Colonic mucosa (tissue), 4 donors: ENCODE data around the gene CFAP299. TPM values are rescaled to one million over a fixed set of nuclear protein-coding genes. Genes with fewer than 3 reads are reported as not detected.
A peak's percentile ranks its signal among the peaks of the same experiment; 100 is the strongest.
"Not testable (repeated sequence)": the region's sequence is repeated elsewhere in the genome, so short reads cannot be mapped to it uniquely, and the experiment has no call there.

Experiments used
- DNase-seq: peaks from one replicate; pipeline ENCODE4 v3.0.0-alpha.2; 2020
- H3K27ac ChIP-seq: fragments of 200-600 bp; one replicate; pipeline ENCODE4 v1.8.0; 2021
- H3K27me3 ChIP-seq: fragments of 200-600 bp; one replicate; pipeline ENCODE4 v1.8.0; 2021
- H3K36me3 ChIP-seq: fragments of 200-600 bp; one replicate; pipeline ENCODE4 v1.8.0; 2021
- H3K4me1 ChIP-seq: fragments of 200-600 bp; one replicate; pipeline ENCODE4 v1.8.0; 2021; ENCODE audit warnings: mild to moderate bottlenecking
- H3K4me3 ChIP-seq: fragments of 200-600 bp; one replicate; pipeline ENCODE4 v1.8.0; 2021
- H3K9ac ChIP-seq, 2 donors: one replicate each; pipeline ENCODE4 v1.7.0; 2013; ENCODE audit warnings: control low read depth in 2 of 2, low read depth in 2 of 2, low read length in 2 of 2
- H3K9me3 ChIP-seq: fragments of 200-600 bp; one replicate; pipeline ENCODE4 v1.8.0; 2021
- intact Hi-C: fragments of 100-400 bp; cut with DNase I; formaldehyde crosslinking; loops from one replicate; pipeline ENCODE4 v1.14.1; 2022
- total RNA-seq, 2 donors: library from RNA; stranded (reverse); fragmentation: NEBNext Ultra II Directional in 1 of 2; extraction: Animal tissue kit (Norgen Biotek cat#: 25700) in 1 of 2; gene quantifications; one replicate each; pipeline ENCODE4 v1.2.1, GENCODE V29; 2021
- TF ChIP-seq, protein P1 (sequence below): fragments of 200-600 bp; IDR thresholded peaks from one replicate; pipeline ENCODE4 v1.8.0; 2022; ENCODE audit warnings: antibody characterized with exemption, mild to moderate bottlenecking
- donor health status: healthy.
- donor health status: DM: no; HTN: no; CAD: no.
- donor health status: DM: no; HTN: no; CAD: no.

Gene CFAP299
- total RNA-seq: not detected

DNA sequence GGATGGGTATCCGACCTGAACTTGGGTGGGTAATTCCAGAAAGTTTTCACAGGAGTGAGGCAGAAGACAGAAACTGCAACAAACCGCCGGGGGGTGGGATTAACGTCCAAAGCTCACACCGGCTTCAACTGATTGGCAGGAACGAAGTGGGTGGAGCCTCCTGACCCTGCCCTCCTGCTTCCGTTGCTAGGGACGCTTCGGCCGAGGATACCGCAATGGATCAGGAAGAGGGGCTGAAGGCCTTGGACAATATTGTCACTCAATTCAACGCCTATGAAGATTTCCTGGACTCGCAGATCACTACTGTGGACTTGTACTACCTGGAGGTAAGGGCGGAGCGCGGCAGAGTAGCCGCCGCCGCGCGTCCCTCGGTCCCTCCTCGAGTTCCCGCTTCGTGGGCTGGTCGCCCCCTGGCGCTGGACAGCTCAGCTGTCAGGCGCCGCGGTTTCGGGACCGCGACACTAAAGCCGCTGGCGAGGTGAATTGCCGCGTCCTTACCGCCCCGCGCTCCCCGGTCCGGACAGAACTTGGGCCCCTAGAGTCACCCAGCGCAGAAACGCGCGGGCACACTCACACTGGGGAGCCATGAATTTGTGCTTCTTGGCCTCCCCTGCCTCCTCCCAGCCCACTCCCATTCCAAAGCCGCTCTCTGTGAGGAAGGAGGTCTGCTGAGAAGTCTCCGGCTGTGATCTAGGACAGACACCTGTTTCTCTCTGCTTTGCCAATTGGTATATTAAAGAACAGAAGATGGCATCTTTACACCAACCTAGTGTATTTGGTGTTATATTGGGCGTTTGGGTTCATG lies at the start of gene CFAP299:
Gene CFAP299, plus strand, starts transcription at position 177 of the 805 bp plus-strand sequence.
- Histone ChIP-seq H3K4me1 (no peaks in the 10 kb centered on the region), H3K4me3 (peak within 1 kb of the TSS; percentile 39), H3K36me3 (no peaks in the 10 kb centered on the region), H3K27ac (no peak within 1 kb of the TSS), H3K9ac (peak within 1 kb of the TSS in 1 of 2 donors; percentile 47), H3K9me3 (no peaks in the 10 kb centered on the region), H3K27me3 (no peaks in the 10 kb centered on the region)
- DNase-seq: peak; percentile 92
- intact Hi-C loops: loop anchor here (5.0 kb wide), 1 partner anchor 1383 kb away; no protein-coding TSS in a partner anchor
- TF ChIP-seq, protein P1, sequence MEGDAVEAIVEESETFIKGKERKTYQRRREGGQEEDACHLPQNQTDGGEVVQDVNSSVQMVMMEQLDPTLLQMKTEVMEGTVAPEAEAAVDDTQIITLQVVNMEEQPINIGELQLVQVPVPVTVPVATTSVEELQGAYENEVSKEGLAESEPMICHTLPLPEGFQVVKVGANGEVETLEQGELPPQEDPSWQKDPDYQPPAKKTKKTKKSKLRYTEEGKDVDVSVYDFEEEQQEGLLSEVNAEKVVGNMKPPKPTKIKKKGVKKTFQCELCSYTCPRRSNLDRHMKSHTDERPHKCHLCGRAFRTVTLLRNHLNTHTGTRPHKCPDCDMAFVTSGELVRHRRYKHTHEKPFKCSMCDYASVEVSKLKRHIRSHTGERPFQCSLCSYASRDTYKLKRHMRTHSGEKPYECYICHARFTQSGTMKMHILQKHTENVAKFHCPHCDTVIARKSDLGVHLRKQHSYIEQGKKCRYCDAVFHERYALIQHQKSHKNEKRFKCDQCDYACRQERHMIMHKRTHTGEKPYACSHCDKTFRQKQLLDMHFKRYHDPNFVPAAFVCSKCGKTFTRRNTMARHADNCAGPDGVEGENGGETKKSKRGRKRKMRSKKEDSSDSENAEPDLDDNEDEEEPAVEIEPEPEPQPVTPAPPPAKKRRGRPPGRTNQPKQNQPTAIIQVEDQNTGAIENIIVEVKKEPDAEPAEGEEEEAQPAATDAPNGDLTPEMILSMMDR: peak; percentile 22

DNA sequence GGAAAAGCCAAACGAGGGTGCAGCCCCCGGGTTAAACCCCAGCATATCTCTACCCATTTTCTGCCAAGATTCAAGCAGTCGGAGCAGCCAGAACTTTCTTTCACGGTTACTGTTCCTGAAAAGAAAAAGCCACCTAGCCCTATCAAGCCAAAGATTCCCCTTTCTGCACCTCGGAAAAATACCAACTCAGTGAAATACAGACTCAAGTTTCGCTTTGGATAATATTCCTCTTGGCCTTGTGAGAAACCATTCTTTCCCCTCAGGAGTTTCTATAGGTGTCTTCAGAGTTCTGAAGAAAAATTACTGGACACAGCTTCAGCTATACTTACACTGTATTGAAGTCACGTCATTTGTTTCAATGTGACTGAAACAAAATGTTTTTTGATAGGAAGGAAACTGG lies 49.1 kb upstream of the CFAP299 start:
- intact Hi-C loops: no loop called here
- Histone ChIP-seq H3K4me3 (no peak overlapping the region), H3K36me3 (no peaks in the 10 kb centered on the region), H3K27ac (no peak overlapping the region), H3K4me1 (no peaks in the 10 kb centered on the region), H3K9me3 (no peaks in the 10 kb centered on the region), H3K27me3 (no peaks in the 10 kb centered on the region), H3K9ac (no peak overlapping the region)
- DNase-seq: no peak
- TF ChIP-seq, protein P1: no peak

DNA sequence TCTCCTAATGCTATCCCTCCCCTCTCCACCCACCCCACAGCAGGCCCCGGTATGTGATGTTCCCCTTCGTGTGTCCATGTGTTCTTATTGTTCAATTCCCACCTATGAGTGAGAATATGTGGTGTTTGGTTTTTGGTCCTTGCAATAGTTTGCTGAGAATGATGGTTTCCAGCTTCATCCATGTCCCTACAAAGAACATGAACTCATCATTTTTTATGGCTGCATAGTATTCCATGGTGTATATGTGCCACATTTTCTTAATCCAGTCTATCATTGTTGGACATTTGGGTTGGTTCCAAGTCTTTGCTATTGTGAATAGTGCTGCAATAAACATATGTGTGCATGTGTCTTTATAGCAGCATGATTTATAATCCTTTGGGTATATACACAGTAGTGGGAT lies 44.9 kb upstream of the CFAP299 start:
- H3K36me3 ChIP-seq, H3K9ac ChIP-seq, intact Hi-C loops: not testable (repeated sequence)

DNA sequence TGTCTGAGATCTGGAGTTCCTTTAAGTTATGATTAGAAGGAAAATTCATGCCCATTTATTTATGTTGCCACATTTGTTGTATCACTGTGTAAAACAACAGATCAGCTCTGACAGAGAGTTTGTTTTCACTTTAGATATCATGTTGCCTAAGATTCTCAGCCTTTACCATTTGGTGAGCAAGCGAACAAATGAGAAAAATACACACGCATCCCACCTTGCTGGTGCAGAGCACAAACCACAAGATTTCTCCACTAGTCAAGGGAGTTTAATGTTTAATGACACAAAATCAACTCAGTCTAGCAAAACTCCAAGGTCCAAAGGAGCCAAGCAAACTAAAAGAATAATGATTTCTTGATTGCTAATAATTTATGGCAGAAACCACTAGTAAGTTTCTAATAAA lies 41.3 kb upstream of the CFAP299 start:
- TF ChIP-seq, protein P1: no peak
- Histone ChIP-seq H3K9me3 (no peaks in the 10 kb centered on the region), H3K4me3 (no peak overlapping the region), H3K36me3 (no peaks in the 10 kb centered on the region), H3K27me3 (no peaks in the 10 kb centered on the region), H3K27ac (no peak overlapping the region), H3K9ac (no peak overlapping the region), H3K4me1 (no peaks in the 10 kb centered on the region)
- DNase-seq: no peak
- intact Hi-C loops: no loop called here

More for the DNA sequence above, 44.9 kb upstream of the CFAP299 start:
- H3K4me3 ChIP-seq, H3K27me3 ChIP-seq, DNase-seq, H3K9me3 ChIP-seq, H3K4me1 ChIP-seq, H3K27ac ChIP-seq: not testable (repeated sequence)

DNA sequence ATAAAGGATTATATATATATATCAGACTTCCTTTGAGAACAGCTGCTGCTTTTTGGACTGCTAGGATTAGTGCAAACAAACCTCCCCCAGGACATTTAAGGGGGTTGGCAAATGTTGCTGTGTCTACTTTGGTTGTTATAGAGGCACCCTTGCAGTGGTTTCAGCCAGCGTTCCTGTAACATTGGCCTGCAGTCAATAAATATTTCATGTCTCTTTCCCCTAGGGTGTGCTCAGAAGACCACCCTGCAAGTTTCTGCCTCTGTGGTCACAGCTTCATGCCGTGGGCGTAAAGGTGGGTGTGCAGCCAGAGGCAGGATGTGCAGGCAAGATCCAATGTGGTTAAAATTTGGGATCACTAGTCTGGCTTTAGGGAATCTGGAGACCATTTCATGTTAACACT lies 40.2 kb upstream of the CFAP299 start:
- DNase-seq: no peak
- TF ChIP-seq, protein P1: no peak
- H3K27me3 ChIP-seq: no peaks in the 10 kb centered on the region
- intact Hi-C loops: no loop called here
- H3K27ac ChIP-seq: no peak overlapping the region
- H3K4me3 ChIP-seq: no peak overlapping the region
- H3K9ac ChIP-seq: no peak overlapping the region
- H3K4me1 ChIP-seq: no peaks in the 10 kb centered on the region
- no peaks in the 10 kb centered on the region for H3K9me3 ChIP-seq
- H3K36me3 ChIP-seq: no peaks in the 10 kb centered on the region

DNA sequence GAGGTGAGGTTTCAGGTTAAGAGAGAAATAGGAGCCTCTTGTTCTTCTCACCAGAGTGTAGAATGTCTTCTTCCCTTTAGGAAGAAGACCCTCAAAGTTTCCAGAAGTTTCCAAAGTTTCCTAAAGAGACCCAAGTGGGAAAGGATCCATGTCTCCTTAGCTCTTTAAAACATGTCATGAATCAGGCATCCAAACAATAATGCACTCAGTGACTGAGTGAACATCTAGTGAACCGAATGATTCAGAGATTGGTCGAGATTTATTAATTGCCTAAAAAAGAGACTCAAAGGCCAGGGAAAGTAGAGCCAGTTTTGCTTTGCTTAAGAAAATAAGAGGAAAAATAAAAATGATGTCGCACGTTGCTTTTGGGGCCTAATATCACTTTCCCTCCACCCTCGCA lies 39.7 kb upstream of the CFAP299 start:
- Histone ChIP-seq H3K27me3 (no peaks in the 10 kb centered on the region), H3K4me1 (no peaks in the 10 kb centered on the region), H3K27ac (no peak overlapping the region), H3K36me3 (no peaks in the 10 kb centered on the region), H3K9ac (no peak overlapping the region), H3K4me3 (no peak overlapping the region), H3K9me3 (no peaks in the 10 kb centered on the region)
- intact Hi-C loops: no loop called here
- TF ChIP-seq, protein P1: no peak
- DNase-seq: no peak
